ENCODE results near the gene CDKAL1.
"Not testable (repeated sequence)": the region's sequence is repeated elsewhere in the genome, so short reads cannot be mapped to it uniquely, and the experiment has no call there.

Gene CDKAL1

DNA sequence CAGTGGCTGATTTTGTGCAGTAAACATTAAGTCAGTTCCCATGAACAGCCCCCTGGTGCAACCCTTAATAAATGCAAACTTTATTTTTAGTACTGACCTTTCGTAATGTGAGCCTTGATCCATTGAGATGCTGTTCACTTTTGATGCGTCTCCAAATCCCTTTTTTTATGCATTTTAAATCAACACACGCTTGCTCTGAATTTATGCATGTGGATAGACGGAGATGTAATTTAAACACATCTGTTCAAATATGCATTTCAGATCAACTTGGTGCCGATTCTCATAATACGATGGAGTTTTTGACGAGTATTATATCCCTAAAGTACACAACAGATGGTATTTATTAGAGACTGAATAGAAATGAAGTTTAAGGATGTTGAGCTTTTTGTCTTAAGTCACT lies 505.7 kb downstream of the CDKAL1 start:
- DNase-seq = no peak

DNA sequence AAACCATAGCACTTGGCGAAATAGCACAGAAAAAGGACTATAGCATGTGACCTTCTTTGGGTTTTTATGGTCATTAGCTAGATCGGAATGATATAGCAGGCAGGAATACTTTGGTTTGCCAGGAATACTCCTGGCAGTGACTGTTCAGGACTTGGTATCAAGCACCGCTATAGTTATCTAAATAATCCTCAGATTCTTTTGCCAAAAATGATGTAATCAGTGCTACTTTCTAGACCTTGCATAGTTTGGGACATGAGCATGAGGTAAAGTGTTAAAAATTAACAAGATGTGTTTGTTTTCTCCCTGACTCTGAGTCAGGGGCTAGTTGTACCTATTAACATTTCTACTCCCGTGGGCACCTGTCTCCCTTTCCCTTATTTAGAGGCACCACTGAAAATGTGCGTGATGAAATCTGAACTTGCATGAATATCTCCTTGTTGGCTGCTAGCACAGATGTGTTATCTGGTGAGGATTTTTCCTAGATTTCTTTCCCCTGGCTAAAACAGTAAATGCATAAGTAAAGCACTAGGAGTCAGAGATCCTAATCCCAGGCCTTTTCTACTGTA lies 511.0 kb downstream of the CDKAL1 start:
- no peak for DNase-seq

DNA sequence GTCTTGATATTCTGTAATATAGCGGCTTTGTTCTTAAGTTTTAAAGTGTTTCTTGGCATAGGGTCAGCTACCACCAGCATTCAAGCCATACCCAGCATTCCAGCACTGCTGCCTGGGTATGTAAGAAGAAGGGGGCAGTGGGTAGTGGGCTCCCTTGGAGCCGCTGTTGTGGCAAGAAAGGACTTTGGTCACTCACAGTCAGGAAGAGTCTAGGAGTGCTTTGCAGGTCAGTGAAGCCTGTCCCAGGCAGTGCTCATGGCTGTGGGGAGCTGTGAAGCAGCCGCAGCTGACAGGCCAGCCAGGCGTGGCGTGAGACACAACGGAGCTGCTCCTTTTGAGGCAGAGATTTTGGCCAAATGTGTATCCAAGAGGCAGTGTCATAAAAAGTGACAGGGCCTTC lies 512.0 kb downstream of the CDKAL1 start:
- no peak for DNase-seq

DNA sequence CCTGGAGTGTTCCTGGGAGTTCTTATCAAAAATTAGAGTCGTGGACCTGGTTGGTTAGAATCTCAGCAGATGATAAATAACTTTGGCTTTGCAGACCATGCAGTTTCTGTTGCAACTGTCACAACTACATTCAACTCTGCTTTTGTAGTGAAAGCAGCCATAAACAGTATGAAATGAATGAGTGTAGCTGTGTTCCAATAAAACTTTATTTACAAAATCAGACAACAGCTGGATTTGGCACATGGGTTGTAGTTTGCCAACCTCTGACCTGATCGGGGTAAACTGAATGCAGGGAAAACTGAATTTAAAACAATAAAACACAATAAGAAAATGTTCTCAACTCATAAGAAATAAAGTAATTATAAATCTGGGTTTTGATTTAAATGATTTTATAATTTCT lies 513.8 kb downstream of the CDKAL1 start:
- DNase-seq = no peak

DNA sequence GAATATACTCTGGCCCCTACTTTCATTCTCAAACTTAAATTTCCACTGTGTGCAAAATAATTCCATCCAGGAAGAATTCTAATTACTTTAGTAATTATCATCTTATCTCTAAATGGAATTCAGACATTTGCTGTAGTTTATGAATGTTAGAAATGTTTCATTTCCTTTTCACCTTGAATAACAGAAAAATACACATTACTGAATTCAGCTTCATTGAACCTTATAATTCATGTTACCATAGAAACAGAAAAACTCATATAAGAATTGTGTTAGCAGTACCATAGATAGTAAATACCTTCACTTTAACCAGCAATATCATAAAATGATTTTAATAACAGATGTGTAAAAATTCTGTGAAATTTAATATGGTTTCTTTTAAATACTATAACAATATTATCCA lies 514.9 kb downstream of the CDKAL1 start:
- no peak for DNase-seq

DNA sequence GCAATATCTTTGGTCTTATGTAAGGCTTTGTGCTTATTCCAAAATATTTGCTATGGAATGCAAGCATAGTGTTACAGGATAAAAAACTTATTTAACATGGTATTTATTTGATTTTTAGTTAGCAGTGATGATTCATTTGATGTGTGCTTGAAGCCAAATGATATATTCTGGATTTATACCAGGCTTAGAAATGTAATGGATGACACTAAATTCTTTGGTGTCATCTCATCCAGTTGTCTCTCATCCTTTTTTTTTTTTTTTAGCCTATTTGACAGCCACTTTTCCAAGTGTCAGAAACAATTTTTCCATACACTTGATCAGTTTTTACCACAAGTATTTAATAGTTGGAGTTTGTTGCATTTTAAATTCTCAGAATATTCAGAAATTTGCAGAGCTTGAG lies 515.3 kb downstream of the CDKAL1 start:
- no peak for DNase-seq

DNA sequence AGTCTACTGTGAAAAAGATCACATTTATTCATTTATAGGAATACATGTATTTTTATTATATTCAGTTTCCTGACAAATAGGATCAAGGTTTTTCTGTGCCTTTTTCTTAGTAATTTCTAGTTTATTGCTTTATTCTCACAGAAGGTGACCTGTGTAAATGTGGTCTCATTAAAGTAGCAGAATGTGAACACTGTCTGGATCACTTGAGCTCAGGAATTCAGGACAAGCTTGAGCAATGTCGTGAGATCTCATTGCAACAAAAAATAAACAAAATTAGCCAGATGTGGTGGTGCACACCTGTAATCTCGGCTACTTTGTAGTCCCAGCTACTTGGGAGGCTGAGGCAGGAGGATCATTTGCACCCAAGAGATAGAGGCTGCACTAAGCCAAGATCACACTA lies 516.7 kb downstream of the CDKAL1 start:
- no peak for DNase-seq

DNA sequence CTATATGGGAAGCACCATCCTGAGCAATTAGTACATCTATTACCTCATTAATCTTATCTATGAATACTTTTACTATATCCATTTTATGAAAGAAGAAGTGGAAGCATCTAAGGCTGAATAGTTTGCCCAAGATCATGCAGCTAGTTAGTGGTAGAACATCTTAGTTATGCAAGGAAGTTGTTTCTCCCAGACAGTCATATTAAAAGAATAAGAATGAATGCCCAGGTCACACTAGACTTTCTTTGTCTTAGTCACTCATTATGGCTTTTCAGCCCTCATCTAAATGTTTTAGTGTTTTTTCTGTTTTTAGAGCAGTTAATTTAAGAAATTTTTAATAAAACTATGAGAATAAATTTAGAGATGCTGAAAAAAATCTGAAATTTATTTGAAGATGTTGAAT lies 517.5 kb downstream of the CDKAL1 start:
- no peak for DNase-seq

DNA sequence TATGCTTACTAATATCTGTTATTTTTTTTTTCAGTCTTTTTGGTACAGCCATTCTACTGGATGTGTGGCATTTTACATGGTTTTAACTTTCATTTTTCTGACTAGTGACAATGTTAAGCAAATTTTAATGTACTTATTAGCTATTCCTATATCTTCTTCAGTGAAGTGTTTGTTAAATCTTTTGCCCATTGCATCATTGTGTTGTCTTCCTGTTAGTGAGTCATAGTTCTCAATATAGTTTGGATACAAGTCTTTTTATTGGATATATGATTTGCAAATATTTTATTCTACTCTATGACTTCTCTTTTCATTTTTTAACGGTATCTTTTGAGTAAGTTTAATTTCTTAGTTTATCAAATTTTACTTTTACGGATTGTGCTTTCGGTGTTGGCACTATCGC lies 519.4 kb downstream of the CDKAL1 start:
- peak in 2 of 4 experiments; percentile 13 to 21 for DNase-seq

DNA sequence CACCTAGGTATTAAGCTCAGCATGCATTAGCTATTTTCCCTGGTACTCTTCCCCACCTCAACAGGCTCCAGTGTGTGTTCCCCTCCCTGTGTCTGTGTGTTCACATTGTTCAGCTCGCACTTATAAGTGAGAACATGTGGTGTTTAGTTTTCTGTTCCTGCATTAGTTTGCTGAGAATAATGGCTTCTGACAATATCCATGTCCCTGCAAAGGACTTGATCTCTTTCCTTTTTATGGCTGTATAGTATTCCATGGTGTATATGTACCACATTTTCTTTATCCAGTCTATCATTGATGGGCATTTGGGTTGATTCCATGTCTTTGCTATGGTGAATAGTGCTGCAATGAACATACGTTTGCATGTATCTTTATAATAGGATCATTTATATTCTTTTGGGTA lies 521.2 kb downstream of the CDKAL1 start:
- not testable (repeated sequence) for DNase-seq

DNA sequence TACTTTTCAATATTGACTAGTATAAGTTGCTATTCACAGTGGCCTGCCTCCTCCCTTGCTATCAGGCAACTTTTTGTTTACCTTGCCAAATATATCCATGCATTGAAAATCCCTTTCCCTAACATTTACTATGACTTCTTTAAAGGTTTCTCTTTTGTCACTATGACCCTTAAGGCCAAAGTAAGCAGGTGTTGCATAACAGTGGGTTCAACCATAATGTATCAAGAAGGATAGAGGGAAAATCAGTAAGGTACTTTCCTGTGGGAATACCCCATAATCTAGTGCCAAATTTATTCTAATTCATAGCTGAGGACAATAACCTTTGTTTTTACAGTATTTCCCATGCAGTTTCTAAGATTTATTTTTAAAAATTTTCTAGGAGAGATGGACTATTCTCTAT lies 527.6 kb downstream of the CDKAL1 start:
- DNase-seq = no peak

DNA sequence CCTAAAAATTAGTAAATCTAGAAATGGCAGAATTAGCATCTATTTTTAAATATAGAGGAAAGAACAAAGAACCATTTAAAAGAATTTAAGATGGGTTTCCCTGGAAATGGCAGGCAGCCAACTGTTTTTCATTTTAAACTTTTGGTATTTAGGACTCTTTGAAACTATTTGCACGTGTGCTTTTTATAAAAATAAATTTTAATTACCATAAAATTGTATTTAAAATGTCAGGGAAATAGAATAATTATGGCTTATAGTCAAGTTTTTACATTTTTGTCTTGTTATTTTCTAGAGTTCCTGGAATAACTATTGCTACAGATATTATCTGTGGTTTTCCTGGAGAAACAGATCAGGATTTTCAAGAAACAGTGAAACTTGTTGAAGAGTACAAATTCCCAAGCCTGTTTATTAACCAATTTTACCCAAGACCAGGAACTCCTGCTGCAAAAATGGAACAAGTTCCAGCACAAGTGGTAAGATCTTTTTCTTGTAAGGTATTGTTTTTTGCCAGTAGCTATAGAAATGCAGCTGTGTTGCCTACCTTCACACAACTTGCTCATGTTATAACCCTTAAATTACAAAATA lies 530.6 kb downstream of the CDKAL1 start:
- DNase-seq = no peak

DNA sequence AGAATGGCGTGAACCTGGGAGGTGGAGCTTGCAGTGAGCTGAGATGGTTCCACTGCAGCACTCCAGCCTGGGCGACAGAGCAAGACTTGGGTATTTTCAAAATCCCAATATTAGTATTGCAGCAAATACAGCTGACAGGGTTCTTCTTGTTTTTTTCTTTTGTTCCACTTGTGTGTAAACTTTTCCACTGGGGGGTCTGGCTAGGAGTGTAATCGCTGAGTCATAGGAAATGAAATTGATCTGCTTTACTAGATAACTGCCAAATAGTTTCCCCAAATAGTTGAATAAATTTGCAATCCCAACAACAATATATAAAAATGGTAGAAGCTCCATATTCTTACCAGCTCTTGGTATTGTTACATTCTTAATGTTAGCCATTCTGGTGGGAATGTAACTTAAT lies 533.3 kb downstream of the CDKAL1 start:
- no peak for DNase-seq

DNA sequence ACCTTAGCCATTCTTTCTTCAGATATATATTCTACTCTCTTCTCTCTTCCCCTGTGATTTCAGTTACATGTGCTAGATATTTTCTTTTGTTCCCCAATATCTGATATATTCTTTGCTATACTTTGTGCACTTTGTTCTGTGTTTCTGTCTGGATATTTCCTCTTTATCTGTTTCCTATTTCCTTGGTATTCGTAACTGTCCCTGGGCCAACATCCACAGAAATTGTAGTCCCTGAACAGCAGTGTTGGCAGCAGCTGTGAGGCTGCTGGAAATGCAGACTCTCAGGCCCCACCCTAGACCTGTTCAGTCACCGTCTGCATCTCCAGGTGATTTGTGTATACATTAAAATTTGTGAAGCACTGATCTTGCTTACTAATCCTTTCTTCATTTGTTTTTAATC lies 536.4 kb downstream of the CDKAL1 start:
- no peak for DNase-seq

DNA sequence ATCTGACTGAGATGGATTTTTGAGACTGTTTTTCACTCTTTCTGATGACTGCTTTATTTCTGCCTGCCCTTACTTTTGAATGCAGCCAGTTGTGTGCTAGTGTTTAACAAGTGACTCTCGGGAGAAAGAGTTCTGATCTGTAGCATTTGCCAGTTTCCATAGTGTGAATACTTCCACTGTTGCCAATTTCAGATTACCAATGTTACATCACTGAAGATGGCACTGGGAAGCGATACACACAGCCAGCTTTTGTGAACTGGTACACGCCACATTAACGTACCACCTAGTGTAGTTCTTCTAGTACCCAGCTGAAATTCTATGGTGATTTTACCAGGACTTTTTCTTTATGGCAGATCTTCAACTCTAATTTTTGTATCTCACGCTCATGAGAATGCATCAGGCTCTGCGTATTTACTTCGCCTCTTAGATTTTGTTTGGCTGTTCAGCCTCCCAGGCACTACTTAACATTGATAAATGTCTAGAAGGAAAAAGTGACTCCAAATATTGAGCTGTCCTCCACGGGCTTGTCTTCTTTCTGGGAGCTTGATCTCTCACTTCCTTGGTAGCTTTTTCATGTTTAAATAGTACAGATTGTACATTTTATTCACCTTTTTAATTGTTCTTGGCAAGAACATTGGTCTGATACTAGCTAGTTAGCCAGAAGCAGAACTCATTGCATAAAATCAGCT lies 537.7 kb downstream of the CDKAL1 start:
- DNase-seq = no peak

DNA sequence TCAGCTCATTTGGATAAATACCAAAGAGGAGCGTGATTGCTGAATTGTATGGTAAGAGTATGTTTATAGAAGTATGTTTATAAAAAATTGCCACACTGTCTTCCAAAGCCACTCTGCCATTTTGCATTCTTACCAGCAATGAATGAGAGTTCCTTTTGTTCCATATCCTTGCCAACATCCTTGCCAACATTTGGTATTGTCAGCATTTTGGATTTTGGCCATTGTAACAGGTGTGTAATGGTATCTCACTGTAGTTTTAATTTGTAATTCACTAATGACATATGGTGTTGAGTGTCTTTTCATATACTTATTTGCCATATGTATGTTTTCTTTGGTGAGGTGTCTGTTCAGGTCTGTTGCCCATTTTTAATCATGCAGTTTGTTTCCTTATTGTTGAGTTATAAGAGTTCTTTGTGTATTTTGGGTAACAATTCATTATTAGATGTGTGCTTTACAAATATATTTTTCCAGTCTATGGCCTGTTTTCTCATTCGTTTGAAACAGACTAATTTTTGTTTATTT lies 539.1 kb downstream of the CDKAL1 start:
- DNase-seq = no peak

DNA sequence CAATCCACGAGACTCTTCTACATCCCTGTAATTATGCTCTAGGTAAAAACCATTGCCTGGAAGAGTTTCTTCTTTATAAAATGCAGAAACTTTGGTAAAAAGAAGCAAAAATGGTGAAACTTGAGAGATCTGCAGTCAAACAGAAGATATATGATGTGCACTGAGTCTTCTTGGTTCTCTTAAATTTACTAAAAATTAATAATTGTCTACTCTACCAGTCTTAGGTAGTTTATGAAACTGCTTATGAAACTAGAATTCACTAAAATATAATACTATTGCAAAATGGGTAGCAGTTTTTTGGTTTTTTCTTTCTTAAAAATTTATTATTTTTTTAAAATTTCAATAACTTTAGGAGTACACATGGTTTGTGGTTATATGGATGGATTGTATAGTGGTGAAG lies 540.2 kb downstream of the CDKAL1 start:
- no peak for DNase-seq

DNA sequence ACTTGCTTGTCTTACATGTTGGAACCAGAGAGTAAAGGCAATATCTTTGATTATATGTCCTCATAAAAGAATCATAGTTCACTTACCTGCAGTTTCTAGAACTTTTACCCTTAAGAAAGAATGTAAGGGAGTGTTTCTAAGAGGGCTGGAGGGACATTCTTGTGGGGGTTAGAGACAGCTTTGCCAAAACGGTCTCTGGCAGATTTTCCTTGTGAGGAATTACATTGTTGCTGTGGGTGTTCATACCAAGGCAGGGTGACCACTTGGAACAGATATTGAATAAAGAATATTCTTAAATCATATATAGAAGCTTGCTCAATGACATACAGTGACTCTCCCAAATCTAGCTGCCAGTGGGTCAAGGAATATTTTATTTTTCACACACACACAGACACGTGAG lies 541.7 kb downstream of the CDKAL1 start:
- no peak for DNase-seq

DNA sequence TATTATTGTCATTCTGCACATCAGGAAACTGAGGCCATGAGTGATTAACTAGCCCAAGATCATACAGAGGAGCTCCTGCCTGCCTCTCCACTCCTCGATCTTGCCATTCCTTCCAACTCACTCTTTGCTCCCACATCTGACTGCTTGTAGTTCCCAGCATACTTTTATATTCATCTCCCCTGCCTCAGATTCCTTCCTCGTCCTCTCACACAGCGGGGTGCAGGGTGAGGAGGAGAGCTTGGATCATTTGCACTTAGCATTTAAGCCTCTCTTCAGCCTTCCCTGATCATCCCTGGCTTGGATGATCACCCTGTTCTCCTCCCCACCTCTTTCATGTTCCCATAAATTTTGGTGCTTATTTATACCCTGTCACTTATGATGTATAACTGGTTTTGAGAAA lies 544.2 kb downstream of the CDKAL1 start:
- DNase-seq = no peak

DNA sequence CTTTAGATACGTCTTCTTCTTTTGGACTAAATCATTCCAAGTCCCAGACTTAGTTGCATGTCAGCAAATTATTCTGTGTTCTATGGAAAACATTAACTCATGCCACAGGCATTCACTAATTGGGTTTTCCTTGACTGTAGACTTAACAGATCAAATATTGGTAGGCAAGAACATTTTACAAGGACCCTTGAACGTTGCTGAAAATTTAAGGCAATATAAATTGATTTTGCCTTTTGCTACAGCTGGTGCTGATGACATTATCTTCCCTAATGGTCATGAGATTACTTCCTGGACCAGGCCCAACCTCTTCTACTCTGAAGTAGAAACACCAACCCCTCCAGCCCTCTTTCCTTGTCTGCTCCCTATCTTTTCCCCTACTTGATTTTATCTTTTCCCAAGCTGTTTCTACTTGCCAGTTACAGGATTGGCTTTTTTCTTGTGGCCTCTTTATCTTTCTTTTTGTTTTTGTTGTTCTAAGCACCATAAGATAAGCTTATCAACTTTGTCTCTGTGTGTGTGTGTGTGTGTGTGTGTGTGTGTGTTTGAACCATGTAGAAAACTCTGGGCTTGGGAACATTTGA lies 545.3 kb downstream of the CDKAL1 start:
- no peak for DNase-seq

DNA sequence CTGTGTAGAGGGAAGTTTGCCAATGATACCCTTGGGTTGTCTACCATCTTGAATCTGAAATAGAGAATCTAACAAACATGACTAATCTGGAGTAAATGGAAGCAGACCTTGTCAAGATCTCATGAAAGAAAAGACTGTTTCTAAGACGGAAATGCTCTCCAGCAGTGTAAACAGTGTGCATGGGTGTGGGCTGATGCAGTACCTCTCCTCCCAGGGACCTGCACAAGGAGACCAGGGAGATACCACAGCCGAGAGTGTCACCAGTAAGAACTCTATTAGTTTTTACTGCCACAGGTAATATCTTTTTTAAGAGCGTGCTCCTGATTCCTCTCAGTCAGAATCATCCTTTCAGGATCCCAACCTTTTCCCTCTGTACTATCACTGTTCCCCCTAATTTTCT lies 546.0 kb downstream of the CDKAL1 start:
- no peak for DNase-seq

DNA sequence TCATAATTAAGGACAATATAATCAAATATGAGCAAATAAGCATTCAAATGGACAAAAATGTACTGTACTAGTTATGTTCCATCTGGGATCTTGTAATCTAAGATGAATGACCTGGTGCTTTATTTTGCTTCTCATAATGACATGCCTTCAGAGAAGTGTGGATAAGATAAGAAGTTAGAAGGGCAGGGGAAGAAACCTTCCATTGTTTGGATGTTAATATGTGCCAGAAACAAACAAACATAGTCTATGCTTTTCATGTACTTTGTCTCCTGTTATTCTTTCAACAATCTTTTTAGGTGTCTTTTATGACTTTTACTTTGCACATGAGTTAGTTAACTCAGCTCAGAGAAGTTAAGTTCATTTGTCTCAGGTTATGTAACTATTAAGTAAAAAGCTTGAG lies 547.8 kb downstream of the CDKAL1 start:
- no peak for DNase-seq

DNA sequence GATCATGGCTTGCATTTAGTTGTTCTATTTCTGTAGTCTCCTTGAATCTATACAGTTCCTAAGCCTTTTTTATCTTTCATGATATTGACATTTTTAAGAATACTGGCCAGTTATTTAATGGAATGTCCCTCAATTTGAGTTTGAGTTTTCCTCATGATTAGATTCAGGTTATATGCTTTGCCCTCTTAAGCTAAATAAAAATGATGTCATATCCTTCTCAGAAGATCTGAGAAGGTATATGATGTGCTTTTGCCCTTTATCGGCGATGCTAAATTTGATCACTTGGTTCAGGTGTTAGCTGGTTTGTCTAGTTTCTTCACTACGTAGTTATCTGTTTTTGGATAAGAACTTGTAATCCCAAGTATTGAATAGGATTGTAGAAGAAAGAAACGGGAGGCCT lies 549.5 kb downstream of the CDKAL1 start:
- DNase-seq = no peak

DNA sequence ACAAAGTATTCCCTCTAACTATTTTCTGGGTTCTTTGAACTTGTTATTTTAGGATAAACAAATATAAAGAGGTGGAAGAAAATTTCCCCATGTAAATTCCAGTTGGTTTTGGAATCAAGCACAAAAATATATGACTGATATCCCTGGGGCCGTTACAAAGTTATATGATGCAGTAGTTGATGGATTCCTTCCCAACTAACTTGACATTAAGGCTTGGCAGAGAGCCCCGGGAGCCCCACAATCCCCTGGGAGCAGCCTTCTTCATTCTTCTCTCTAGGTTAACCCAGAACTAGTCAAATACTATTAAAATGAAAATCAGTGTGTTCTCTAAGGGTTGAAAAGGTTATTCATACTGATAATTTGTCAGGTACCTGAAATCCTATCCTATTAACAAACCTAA lies 550.4 kb downstream of the CDKAL1 start:
- DNase-seq = no peak
